ENCODE results near the gene GJC1.

- TF ChIP-seq, protein P1, sequence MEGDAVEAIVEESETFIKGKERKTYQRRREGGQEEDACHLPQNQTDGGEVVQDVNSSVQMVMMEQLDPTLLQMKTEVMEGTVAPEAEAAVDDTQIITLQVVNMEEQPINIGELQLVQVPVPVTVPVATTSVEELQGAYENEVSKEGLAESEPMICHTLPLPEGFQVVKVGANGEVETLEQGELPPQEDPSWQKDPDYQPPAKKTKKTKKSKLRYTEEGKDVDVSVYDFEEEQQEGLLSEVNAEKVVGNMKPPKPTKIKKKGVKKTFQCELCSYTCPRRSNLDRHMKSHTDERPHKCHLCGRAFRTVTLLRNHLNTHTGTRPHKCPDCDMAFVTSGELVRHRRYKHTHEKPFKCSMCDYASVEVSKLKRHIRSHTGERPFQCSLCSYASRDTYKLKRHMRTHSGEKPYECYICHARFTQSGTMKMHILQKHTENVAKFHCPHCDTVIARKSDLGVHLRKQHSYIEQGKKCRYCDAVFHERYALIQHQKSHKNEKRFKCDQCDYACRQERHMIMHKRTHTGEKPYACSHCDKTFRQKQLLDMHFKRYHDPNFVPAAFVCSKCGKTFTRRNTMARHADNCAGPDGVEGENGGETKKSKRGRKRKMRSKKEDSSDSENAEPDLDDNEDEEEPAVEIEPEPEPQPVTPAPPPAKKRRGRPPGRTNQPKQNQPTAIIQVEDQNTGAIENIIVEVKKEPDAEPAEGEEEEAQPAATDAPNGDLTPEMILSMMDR (IDR thresholded peaks at IDR 0.05): no peak
- no peak for TF ChIP-seq POLR2A (IDR thresholded peaks at IDR 0.05)
Observed at GRCh38 chr17:44751331-44751730, 78.8 kb downstream of the GJC1 start.

Data from esophagus squamous epithelium (tissue), 4 donors.